CD14-positive monocyte (primary cell): ENCODE measurements around the gene HABP4. TPM values are rescaled to one million over a fixed set of nuclear protein-coding genes. Genes with fewer than 3 reads are reported as not detected.

Experiments used
- DNase-seq, 3 donors: peaks; one replicate each; pipeline ENCODE4 v3.0.0-alpha.2; 2011 to 2022
- H2AFZ ChIP-seq: 2 replicates; pipeline ENCODE4 v1.6.0; 2012; ENCODE audit warnings: mild to moderate bottlenecking, low read depth, low read length, inconsistent platforms; ENCODE audit not compliant: insufficient read depth, poor library complexity, severe bottlenecking
- H3K27ac ChIP-seq, 2 donors: 1 replicate in 1 of 2; 2 replicates in 1 of 2; pipeline ENCODE4 v1.5.1; 2012 to 2013; ENCODE audit warnings: low read length in 2 of 2, control low read depth in 1 of 2, inconsistent platforms in 1 of 2, low read depth in 1 of 2, mild to moderate bottlenecking in 1 of 2
- H3K27me3 ChIP-seq, 2 donors: one replicate each; pipeline versions ENCODE4 v1.6.0 to v1.6.1; 2011 to 2013; ENCODE audit warnings: low read length in 2 of 2; ENCODE audit not compliant: control insufficient read depth in 2 of 2, insufficient read depth in 2 of 2
- H3K36me3 ChIP-seq, 2 donors: replicated peaks in 1 of 2; 1 replicate in 1 of 2; 2 replicates in 1 of 2; pipeline versions ENCODE4 v1.5.1 to v1.6.1; 2012 to 2013; ENCODE audit warnings: low read length in 2 of 2, control low read depth in 1 of 2, inconsistent platforms in 1 of 2, mild to moderate bottlenecking in 1 of 2; ENCODE audit not compliant: insufficient read depth in 2 of 2, control insufficient read depth in 1 of 2
- H3K4me1 ChIP-seq, 2 donors: 1 replicate in 1 of 2; 2 replicates in 1 of 2; pipeline versions ENCODE4 v1.5.1 to v1.6.1; 2012 to 2013; ENCODE audit warnings: low read length in 2 of 2, control low read depth in 1 of 2, inconsistent platforms in 1 of 2, mild to moderate bottlenecking in 1 of 2, moderate library complexity in 1 of 2; ENCODE audit not compliant: insufficient read depth in 2 of 2, control insufficient read depth in 1 of 2
- H3K4me2 ChIP-seq: replicated peaks from 2 replicates; pipeline ENCODE3; 2012; ENCODE audit warnings: low read length, moderate library complexity, mild to moderate bottlenecking; ENCODE audit not compliant: poor library complexity, severe bottlenecking; ENCODE audit errors: extremely low read depth
- H3K4me3 ChIP-seq, 3 experiments: fragments of 200-600 bp in 1 of 3; sonication (generic) in 1 of 3; replicated peaks in 1 of 3; 1 replicate in 2 of 3; 2 replicates in 1 of 3; pipeline ENCODE4 v1.5.1; 2011 to 2013; ENCODE audit warnings: low read length in 3 of 3, mild to moderate bottlenecking in 3 of 3, control low read depth in 2 of 3, low read depth in 2 of 3, inconsistent platforms in 1 of 3, moderate library complexity in 1 of 3
- H3K79me2 ChIP-seq: 2 replicates; pipeline ENCODE4 v1.6.0; 2012; ENCODE audit warnings: mild to moderate bottlenecking, control low read depth, inconsistent platforms, low read length, moderate library complexity; ENCODE audit not compliant: insufficient read depth
- H3K9ac ChIP-seq: 2 replicates; pipeline ENCODE4 v1.6.0; 2017; ENCODE audit warnings: low read length, mild to moderate bottlenecking; ENCODE audit not compliant: insufficient read depth, poor library complexity, severe bottlenecking
- H3K9me3 ChIP-seq, 2 donors: replicated peaks in 1 of 2; 1 replicate in 1 of 2; 2 replicates in 1 of 2; pipeline versions ENCODE4 v1.5.1 to v1.6.1; 2012 to 2013; ENCODE audit warnings: low read length in 2 of 2, control low read depth in 1 of 2; ENCODE audit not compliant: control insufficient read depth in 1 of 2, insufficient read depth in 1 of 2
- H4K20me1 ChIP-seq: 2 replicates; pipeline ENCODE4 v1.6.0; 2012; ENCODE audit warnings: mild to moderate bottlenecking, low read length, control low read depth, moderate library complexity; ENCODE audit not compliant: insufficient read depth
- H3K27ac Mint-ChIP-seq, 7 donors: one replicate each; pipeline ENCODE4 v1.8.0; 2020; ENCODE audit warnings: mild to moderate bottlenecking in 7 of 7, mixed read lengths in 7 of 7, moderate library complexity in 6 of 7, inconsistent platforms in 2 of 7
- H3K27me3 Mint-ChIP-seq, 3 donors: one replicate each; pipeline ENCODE4 v1.8.0; 2021 to 2022; ENCODE audit warnings: low read depth in 3 of 3, mild to moderate bottlenecking in 3 of 3, mixed read lengths in 3 of 3, moderate library complexity in 3 of 3, inconsistent platforms in 1 of 3
- H3K36me3 Mint-ChIP-seq, 2 donors: one replicate each; pipeline ENCODE4 v1.8.0; 2020; ENCODE audit warnings: mixed read lengths in 2 of 2, inconsistent platforms in 1 of 2, mild to moderate bottlenecking in 1 of 2
- H3K4me1 Mint-ChIP-seq: one replicate; pipeline ENCODE4 v1.8.0; 2020; ENCODE audit warnings: mild to moderate bottlenecking, mixed read lengths
- H3K4me3 Mint-ChIP-seq, 2 donors: one replicate each; pipeline ENCODE4 v1.8.0; 2020; ENCODE audit warnings: mild to moderate bottlenecking in 2 of 2, mixed read lengths in 2 of 2, moderate library complexity in 1 of 2
- H3K9me3 Mint-ChIP-seq, 7 donors: one replicate each; pipeline ENCODE4 v1.8.0; 2020 to 2022; ENCODE audit warnings: mixed read lengths in 7 of 7, mild to moderate bottlenecking in 6 of 7, moderate library complexity in 6 of 7, inconsistent platforms in 2 of 7
- CTCF ChIP-seq: fragments of 200-600 bp; IDR thresholded peaks from one replicate; pipeline ENCODE4 v1.8.0; 2022; ENCODE audit warnings: antibody characterized with exemption, mild to moderate bottlenecking
- WGBS: methylation state at CpG from one replicate; pipeline ENCODE4 v1.1.5; 2013; ENCODE audit warnings: missing lambda C conversion rate; ENCODE audit not compliant: insufficient coverage; 5-methylcytosine and 5-hydroxymethylcytosine counted together
- intact Hi-C, 2 donors: fragments of 100-400 bp; cut with micrococcal nuclease; formaldehyde crosslinking; loops; one replicate each; pipeline versions ENCODE4 v1.15.0 to v1.15.1; 2023
- polyA plus RNA-seq, 3 donors: library from polyadenylated mRNA; depleted of rRNA in 1 of 3; unstranded in 2 of 3; stranded (reverse) in 1 of 3; fragments of 300-500 nt in 2 of 3; fragments of >200 nt in 1 of 3; fragmentation: Illumina TruSeq in 2 of 3; gene quantifications; 1 replicate in 2 of 3; 2 replicates in 1 of 3; pipeline ENCODE4 v1.2.3, GENCODE V29; 2012 to 2021

HABP4 gene
- polyA plus RNA-seq, 3 donors: 0.54 to 0.97 (median 0.68) TPM

- Histone ChIP-seq H3K4me2 (no peak overlapping the region), H3K36me3 (no peaks in the 10 kb centered on the region), H3K27ac (no peak overlapping the region), H3K27me3 (no peaks in the 10 kb centered on the region), H4K20me1 (no peaks in the 10 kb centered on the region), H3K4me3 (no peak overlapping the region), H3K4me1 (no peaks in the 10 kb centered on the region), H3K9ac (no peak overlapping the region), H3K9me3 (no peaks in the 10 kb centered on the region), H2AFZ (no peak overlapping the region), H3K79me2 (no peaks in the 10 kb centered on the region)
- WGBS: 98% methylated on average over 5 of the region's 7 CpGs
- Mint-ChIP-seq H3K27me3 (peaks cover 0 to 8% (median 6%) of the 10 kb centered on the region in 3 donors), H3K9me3 (no peaks in the 10 kb centered on the region), H3K4me1 (no peaks in the 10 kb centered on the region), H3K36me3 (no peaks in the 10 kb centered on the region), H3K27ac (no peak overlapping the region), H3K4me3 (no peak overlapping the region)
- no peak for TF ChIP-seq CTCF
- no peak for DNase-seq
- intact Hi-C loops: no loop called here
These were observed 9.5 kb downstream of the HABP4 start for GRCh38 chr9:96459268-96460007.

GRCh38 chr9:96460470-96460869 lies 10.5 kb downstream of the HABP4 start:
- Mint-ChIP-seq H3K4me1 (no peaks in the 10 kb centered on the region), H3K27ac (no peak overlapping the region), H3K27me3 (peaks cover 2 to 9% (median 2%) of the 10 kb centered on the region in 3 donors), H3K4me3 (no peak overlapping the region), H3K9me3 (no peaks in the 10 kb centered on the region), H3K36me3 (no peaks in the 10 kb centered on the region)
- no peaks in the 10 kb centered on the region for H3K36me3 ChIP-seq
- DNase-seq: no peak
- H3K9ac ChIP-seq: no peak overlapping the region
- no peaks in the 10 kb centered on the region for H4K20me1 ChIP-seq
- no peak overlapping the region for H3K27ac ChIP-seq
- no peaks in the 10 kb centered on the region for H3K27me3 ChIP-seq
- no peak for TF ChIP-seq CTCF
- WGBS: no CpG with 5 or more reads among the region's 5 CpGs
- H3K4me3 ChIP-seq: no peak overlapping the region
- H3K79me2 ChIP-seq: no peaks in the 10 kb centered on the region
- H3K4me2 ChIP-seq: no peak overlapping the region
- intact Hi-C loops: no loop called here
- no peaks in the 10 kb centered on the region for H3K9me3 ChIP-seq
- H2AFZ ChIP-seq: no peak overlapping the region
- no peaks in the 10 kb centered on the region for H3K4me1 ChIP-seq
